Type B pancreatic cell (in vitro differentiated cells): Measurements from ENCODE around the gene ZYG11A. TPM values are rescaled to one million over a fixed set of nuclear protein-coding genes. Genes with fewer than 3 reads are reported as not detected.
"Not testable (repeated sequence)": the region's sequence is repeated elsewhere in the genome, so short reads cannot be mapped to it uniquely, and the experiment has no call there.

Experiments
- DNase-seq: peaks from one replicate; pipeline ENCODE4 v3.0.0; 2021; ENCODE audit warnings: mixed read lengths; ENCODE audit not compliant: unreplicated experiment; ENCODE audit errors: extremely low spot score
- H3K27ac Mint-ChIP-seq: 2 replicates; pipeline ENCODE4 v1.8.0; 2021; ENCODE audit warnings: mild to moderate bottlenecking, mixed read lengths
- H3K27me3 Mint-ChIP-seq: 2 replicates; pipeline ENCODE4 v1.8.0; 2021; ENCODE audit warnings: mixed read lengths
- H3K36me3 Mint-ChIP-seq: 2 replicates; pipeline ENCODE4 v1.8.0; 2021; ENCODE audit warnings: mixed read lengths
- H3K4me1 Mint-ChIP-seq: one replicate; pipeline ENCODE4 v1.8.0; 2021; ENCODE audit warnings: mixed read lengths; ENCODE audit not compliant: unreplicated experiment
- H3K4me3 Mint-ChIP-seq: 2 replicates; pipeline ENCODE4 v1.8.0; 2021; ENCODE audit warnings: mild to moderate bottlenecking, mixed read lengths
- H3K9me3 Mint-ChIP-seq: 2 replicates; pipeline ENCODE4 v1.8.0; 2021; ENCODE audit warnings: mixed read lengths
- total RNA-seq: library from RNA; stranded (reverse); gene quantifications from 2 replicates; pipeline ENCODE4 v1.2.1, GENCODE V29; 2021; ENCODE audit warnings: low replicate concordance
- TF ChIP-seq, protein P1 (sequence below): fragments of 200-600 bp; sonication (generic); conservative IDR thresholded peaks from 2 replicates; pipeline ENCODE4 v1.5.0; 2021; ENCODE audit warnings: antibody characterized with exemption, mild to moderate bottlenecking

The ZYG11A gene
- total RNA-seq, 1 donor from 2014 or later: 0.31 TPM

DNA sequence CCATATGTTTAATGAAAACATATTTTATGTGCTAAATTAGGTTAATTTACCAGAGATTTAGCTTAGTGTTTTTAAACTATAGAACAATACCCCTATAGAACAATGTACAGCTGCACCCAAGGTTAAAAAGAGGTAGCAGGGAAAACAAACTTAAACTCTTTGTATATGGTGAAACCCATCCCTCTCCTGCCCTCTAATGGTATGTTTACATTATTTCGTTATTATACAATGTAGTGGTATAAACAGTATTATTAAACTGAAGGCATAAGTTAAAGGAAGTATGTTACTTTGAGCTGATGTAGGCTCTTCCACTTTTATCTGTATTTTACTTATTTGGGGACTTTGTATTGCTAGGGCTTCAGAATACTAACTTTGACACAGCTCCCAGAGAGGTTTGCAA is 16.7 kb upstream of the ZYG11A start:
- TF ChIP-seq, protein P1, sequence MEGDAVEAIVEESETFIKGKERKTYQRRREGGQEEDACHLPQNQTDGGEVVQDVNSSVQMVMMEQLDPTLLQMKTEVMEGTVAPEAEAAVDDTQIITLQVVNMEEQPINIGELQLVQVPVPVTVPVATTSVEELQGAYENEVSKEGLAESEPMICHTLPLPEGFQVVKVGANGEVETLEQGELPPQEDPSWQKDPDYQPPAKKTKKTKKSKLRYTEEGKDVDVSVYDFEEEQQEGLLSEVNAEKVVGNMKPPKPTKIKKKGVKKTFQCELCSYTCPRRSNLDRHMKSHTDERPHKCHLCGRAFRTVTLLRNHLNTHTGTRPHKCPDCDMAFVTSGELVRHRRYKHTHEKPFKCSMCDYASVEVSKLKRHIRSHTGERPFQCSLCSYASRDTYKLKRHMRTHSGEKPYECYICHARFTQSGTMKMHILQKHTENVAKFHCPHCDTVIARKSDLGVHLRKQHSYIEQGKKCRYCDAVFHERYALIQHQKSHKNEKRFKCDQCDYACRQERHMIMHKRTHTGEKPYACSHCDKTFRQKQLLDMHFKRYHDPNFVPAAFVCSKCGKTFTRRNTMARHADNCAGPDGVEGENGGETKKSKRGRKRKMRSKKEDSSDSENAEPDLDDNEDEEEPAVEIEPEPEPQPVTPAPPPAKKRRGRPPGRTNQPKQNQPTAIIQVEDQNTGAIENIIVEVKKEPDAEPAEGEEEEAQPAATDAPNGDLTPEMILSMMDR: peak; percentile 50
- Mint-ChIP-seq H3K4me3 (no peak overlapping the region), H3K4me1 (no peaks in the 10 kb centered on the region)

DNA sequence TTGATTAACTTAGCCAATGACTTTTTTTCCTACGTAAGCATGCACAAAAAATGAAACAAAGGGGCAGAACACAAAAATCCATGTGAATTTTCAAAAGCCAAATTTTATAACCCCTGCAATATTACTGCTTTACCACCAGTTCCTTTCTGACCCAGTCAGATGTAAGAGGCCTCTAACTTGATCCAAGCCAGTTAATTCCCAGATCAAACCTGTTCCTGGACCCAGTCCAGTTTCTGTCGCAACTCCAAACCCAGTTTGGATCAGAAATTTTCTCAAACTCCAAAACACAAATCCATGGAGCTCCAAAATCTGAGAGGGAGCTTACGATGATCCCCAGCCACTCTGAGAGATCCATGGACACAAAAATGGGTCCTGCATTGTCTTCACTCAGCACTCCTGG is 7.8 kb upstream of the ZYG11A start:
- Mint-ChIP-seq H3K4me3 (no peak overlapping the region), H3K27ac (no peak overlapping the region), H3K9me3 (no peaks in the 10 kb centered on the region)

More for the DNA sequence above, 16.7 kb upstream of the ZYG11A start:
- no peak for DNase-seq
- Mint-ChIP-seq H3K27ac (no peak overlapping the region), H3K27me3 (no peaks in the 10 kb centered on the region), H3K36me3 (peaks cover 10% of the 10 kb centered on the region), H3K9me3 (no peaks in the 10 kb centered on the region)

DNA sequence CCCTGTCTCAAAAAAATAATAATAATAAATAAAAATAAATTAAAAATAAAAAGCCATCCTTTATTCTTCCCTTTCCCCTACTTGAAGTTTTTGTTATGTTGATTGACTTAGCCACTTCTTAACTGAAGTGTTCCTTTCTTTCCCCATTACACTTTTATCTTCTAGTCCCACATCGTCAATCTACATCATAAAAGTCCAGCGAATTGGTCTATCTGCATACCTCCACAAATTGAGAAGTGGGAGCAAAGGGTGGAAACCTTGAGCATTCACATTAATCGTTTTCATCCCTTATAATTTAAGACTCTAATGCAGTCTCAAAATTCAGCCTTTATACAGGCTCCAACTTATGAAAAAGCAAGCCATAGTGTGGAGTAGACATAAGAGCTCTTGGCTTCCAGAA is 6.5 kb upstream of the ZYG11A start:
- Mint-ChIP-seq H3K27me3 (peaks cover 3% of the 10 kb centered on the region), H3K27ac (no peak overlapping the region), H3K9me3 (no peaks in the 10 kb centered on the region)

More for the DNA sequence above, 7.8 kb upstream of the ZYG11A start:
- no peaks in the 10 kb centered on the region for H3K4me1 Mint-ChIP-seq
- DNase-seq: no peak
- no peaks in the 10 kb centered on the region for H3K36me3 Mint-ChIP-seq
- H3K27me3 Mint-ChIP-seq: no peaks in the 10 kb centered on the region
- TF ChIP-seq, protein P1: peak; percentile 39

DNA sequence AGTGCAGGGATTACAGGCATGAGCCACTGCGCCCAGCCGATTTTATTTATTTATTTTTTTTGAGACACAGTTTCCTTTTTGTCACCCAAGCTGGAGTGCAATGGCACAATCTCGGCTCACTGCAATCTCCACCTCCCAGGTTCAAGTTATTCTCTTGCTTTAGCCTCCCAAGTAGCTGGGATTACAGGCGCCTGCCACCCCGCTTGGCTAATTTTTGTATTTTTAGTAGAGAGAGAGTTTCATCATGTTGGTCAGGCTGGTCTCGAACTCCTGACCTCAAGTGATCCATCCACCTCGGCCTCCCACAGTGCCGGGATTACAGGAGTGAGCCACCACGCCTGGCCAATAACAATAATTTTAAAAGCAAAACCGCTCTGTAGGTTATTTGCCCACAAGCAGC is 3.4 kb upstream of the ZYG11A start:
- H3K9me3 Mint-ChIP-seq, H3K36me3 Mint-ChIP-seq, H3K27ac Mint-ChIP-seq, H3K4me1 Mint-ChIP-seq, DNase-seq, H3K4me3 Mint-ChIP-seq: not testable (repeated sequence)
- H3K27me3 Mint-ChIP-seq: peaks cover 25% of the 10 kb centered on the region

More for the DNA sequence above, 6.5 kb upstream of the ZYG11A start:
- no peaks in the 10 kb centered on the region for H3K36me3 Mint-ChIP-seq
- no peaks in the 10 kb centered on the region for H3K4me1 Mint-ChIP-seq
- TF ChIP-seq, protein P1: no peak
- DNase-seq: no peak
- H3K4me3 Mint-ChIP-seq: no peak overlapping the region

DNA sequence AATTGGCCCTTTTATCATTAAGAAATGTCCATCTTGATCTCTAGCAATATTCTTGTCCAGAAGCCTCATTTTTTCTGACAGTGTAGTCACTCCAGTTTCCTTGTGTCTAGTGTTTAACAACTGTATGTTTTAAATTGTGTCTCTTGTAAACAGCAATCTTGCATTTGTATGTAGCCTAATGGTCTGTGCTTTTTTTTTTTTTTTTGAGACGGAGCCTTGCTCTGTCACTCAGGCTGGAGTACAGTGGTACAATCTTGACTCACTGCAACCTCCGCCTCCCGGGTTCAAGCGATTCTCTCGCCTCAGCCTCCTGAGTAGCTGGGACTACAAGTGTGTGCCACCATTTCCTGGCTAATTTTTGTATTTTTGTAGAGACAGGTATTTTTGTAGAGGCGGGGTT is 2.6 kb downstream of the ZYG11A start:
- not testable (repeated sequence) for H3K4me3 Mint-ChIP-seq, DNase-seq, H3K9me3 Mint-ChIP-seq, H3K36me3 Mint-ChIP-seq, H3K4me1 Mint-ChIP-seq, H3K27ac Mint-ChIP-seq
- peaks cover 36% of the 10 kb centered on the region for H3K27me3 Mint-ChIP-seq

DNA sequence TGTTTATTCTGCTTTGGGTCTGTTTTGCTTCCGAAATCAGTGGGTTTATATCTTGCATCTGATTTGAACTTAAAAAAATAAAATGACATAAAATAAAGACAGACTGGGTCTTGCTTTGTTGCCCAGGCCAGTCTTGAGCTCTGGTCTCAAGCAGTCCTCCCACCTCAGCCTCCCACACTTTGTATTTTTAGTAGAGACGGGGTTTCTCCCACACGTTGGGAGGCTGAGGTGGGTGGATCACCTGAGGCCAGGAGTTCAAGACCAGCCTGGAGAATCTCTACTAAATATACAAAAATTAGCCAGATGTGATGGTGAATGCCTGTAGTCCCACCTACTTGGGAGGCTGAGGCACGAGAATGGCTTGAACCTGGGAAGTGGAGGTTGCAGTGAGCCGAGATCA is 5.9 kb downstream of the ZYG11A start:
- no peak overlapping the region for H3K27ac Mint-ChIP-seq
- no peak for DNase-seq
- H3K9me3 Mint-ChIP-seq: no peaks in the 10 kb centered on the region
- H3K4me1 Mint-ChIP-seq: no peaks in the 10 kb centered on the region
- no peak overlapping the region for H3K4me3 Mint-ChIP-seq
- H3K36me3 Mint-ChIP-seq: no peaks in the 10 kb centered on the region
- TF ChIP-seq, protein P1: no peak
- peaks cover 18% of the 10 kb centered on the region for H3K27me3 Mint-ChIP-seq

DNA sequence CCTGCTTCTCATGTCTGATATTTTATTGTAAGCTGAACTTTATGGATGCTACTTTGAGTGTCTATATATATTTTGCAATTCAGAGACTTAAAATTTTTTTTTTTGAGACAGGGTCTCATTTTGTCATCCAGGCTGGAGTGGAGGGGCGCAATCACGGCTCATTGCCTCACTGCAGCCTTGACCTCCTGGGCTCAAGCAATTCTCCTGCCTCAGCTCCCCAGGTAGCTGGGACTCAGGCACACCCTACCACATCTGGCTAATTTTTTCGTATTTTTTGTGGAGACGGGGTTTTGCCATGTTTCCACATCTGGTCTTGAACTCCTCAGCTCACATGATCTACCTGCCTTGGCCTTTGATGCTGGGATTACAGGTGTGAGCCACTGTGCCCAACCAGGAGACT is 8.4 kb downstream of the ZYG11A start:
- H3K9me3 Mint-ChIP-seq: no peaks in the 10 kb centered on the region
- peaks cover 1% of the 10 kb centered on the region for H3K27me3 Mint-ChIP-seq
- no peak overlapping the region for H3K27ac Mint-ChIP-seq
- no peaks in the 10 kb centered on the region for H3K36me3 Mint-ChIP-seq
- no peaks in the 10 kb centered on the region for H3K4me1 Mint-ChIP-seq
- no peak overlapping the region for H3K4me3 Mint-ChIP-seq
- TF ChIP-seq, protein P1: no peak
- no peak for DNase-seq
